H9 (cell line): ENCODE data around the gene SUSD2. TPM values are rescaled to one million over a fixed set of nuclear protein-coding genes. Genes with fewer than 3 reads are reported as not detected.

Experiments
- DNase-seq: peaks from one replicate; pipeline ENCODE4 v3.0.0-alpha.2; 2017
- H2AFZ ChIP-seq: one replicate; pipeline ENCODE4 v1.6.1; 2013; ENCODE audit warnings: mild to moderate bottlenecking, low read length, control low read depth, moderate library complexity
- H2AK5ac ChIP-seq: 2 replicates; pipeline ENCODE4 v1.6.1; 2013; ENCODE audit warnings: low read length, control low read depth, mixed read lengths; ENCODE audit not compliant: insufficient read length
- H2BK120ac ChIP-seq: one replicate; pipeline ENCODE4 v1.6.1; 2013; ENCODE audit warnings: low read depth, mild to moderate bottlenecking, low read length, control low read depth, inconsistent platforms; ENCODE audit not compliant: poor library complexity, severe bottlenecking
- H2BK12ac ChIP-seq: 2 replicates; pipeline ENCODE4 v1.6.1; 2013; ENCODE audit warnings: low read length, control low read depth, mixed read lengths, low read depth; ENCODE audit not compliant: insufficient read length
- H2BK15ac ChIP-seq: 2 replicates; pipeline ENCODE4 v1.6.1; 2013; ENCODE audit warnings: low read depth, low read length, control low read depth
- H2BK20ac ChIP-seq: one replicate; pipeline ENCODE4 v1.6.1; 2013; ENCODE audit warnings: low read depth, mild to moderate bottlenecking, low read length, control low read depth, inconsistent platforms; ENCODE audit not compliant: poor library complexity, severe bottlenecking
- H2BK5ac ChIP-seq: 2 replicates; pipeline ENCODE4 v1.6.1; 2013; ENCODE audit warnings: low read length, control low read depth, mixed read lengths; ENCODE audit not compliant: insufficient read length
- H3K14ac ChIP-seq: 2 replicates; pipeline ENCODE4 v1.6.1; 2013; ENCODE audit warnings: low read length, control low read depth; ENCODE audit not compliant: insufficient read depth
- H3K18ac ChIP-seq: 2 replicates; pipeline ENCODE4 v1.6.1; 2013; ENCODE audit warnings: low read depth, mild to moderate bottlenecking, mixed read lengths, low read length, control low read depth; ENCODE audit not compliant: insufficient read length
- H3K23ac ChIP-seq: 2 replicates; pipeline ENCODE4 v1.6.1; 2013; ENCODE audit warnings: low read length, control low read depth, mixed read lengths, low read depth; ENCODE audit not compliant: insufficient read length
- H3K23me2 ChIP-seq: 2 replicates; pipeline ENCODE4 v1.6.1; 2013; ENCODE audit warnings: low read depth, mild to moderate bottlenecking, mixed read lengths, low read length, control low read depth; ENCODE audit not compliant: insufficient read length, poor library complexity, severe bottlenecking
- H3K27ac ChIP-seq: 2 replicates; pipeline ENCODE4 v1.5.1; 2013; ENCODE audit warnings: low read length, control low read depth, mixed read lengths, low read depth; ENCODE audit not compliant: insufficient read length
- H3K27me3 ChIP-seq: 2 replicates; pipeline ENCODE4 v1.6.1; 2013; ENCODE audit warnings: low read length, control low read depth, inconsistent platforms; ENCODE audit not compliant: insufficient read depth
- H3K4ac ChIP-seq: 2 replicates; pipeline ENCODE4 v1.6.1; 2013; ENCODE audit warnings: low read depth, mild to moderate bottlenecking, control low read depth, inconsistent platforms, low read length, moderate library complexity
- H3K4me1 ChIP-seq: 2 replicates; pipeline ENCODE4 v1.6.1; 2013; ENCODE audit warnings: low read length, control low read depth, inconsistent platforms; ENCODE audit not compliant: insufficient read depth
- H3K4me2 ChIP-seq: 2 replicates; pipeline ENCODE4 v1.6.1; 2013; ENCODE audit warnings: low read length, control low read depth, mixed read lengths; ENCODE audit not compliant: insufficient read length, insufficient read depth
- H3K56ac ChIP-seq: 2 replicates; pipeline ENCODE4 v1.6.1; 2013; ENCODE audit warnings: low read depth, mild to moderate bottlenecking, mixed read lengths, low read length, control low read depth; ENCODE audit not compliant: insufficient read length
- H3K79me1 ChIP-seq: 2 replicates; pipeline ENCODE4 v1.6.1; 2013; ENCODE audit warnings: low read depth, mild to moderate bottlenecking, moderate library complexity, low read length, control low read depth, inconsistent platforms; ENCODE audit not compliant: insufficient read depth, poor library complexity, severe bottlenecking
- H3K79me2 ChIP-seq: 2 replicates; pipeline ENCODE4 v1.6.1; 2013; ENCODE audit warnings: low read length, control low read depth, inconsistent platforms; ENCODE audit not compliant: insufficient read depth
- H3K9ac ChIP-seq: 2 replicates; pipeline ENCODE4 v1.6.1; 2013; ENCODE audit warnings: low read length, control low read depth, mixed read lengths; ENCODE audit not compliant: insufficient read length; ENCODE audit errors: extremely low read depth
- H3K9me3 ChIP-seq: one replicate; pipeline ENCODE4 v1.6.1; 2013; ENCODE audit warnings: low read depth, low read length, inconsistent platforms; ENCODE audit not compliant: control insufficient read depth
- H3T11ph ChIP-seq: one replicate; pipeline ENCODE4 v1.6.1; 2013; ENCODE audit warnings: mild to moderate bottlenecking, low read length, control low read depth, inconsistent platforms
- H4K20me1 ChIP-seq: one replicate; pipeline ENCODE4 v1.6.1; 2013; ENCODE audit not compliant: control insufficient read depth, insufficient read length, insufficient read depth
- H4K5ac ChIP-seq: 2 replicates; pipeline ENCODE4 v1.6.1; 2013; ENCODE audit warnings: low read depth, mild to moderate bottlenecking, mixed read lengths, low read length, control low read depth; ENCODE audit not compliant: insufficient read length
- H4K8ac ChIP-seq: replicated peaks from 2 replicates; pipeline ENCODE4 v1.6.1; 2013; ENCODE audit warnings: low read length, control low read depth, mixed read lengths, low read depth; ENCODE audit not compliant: insufficient read length
- H4K91ac ChIP-seq: 2 replicates; pipeline ENCODE4 v1.6.1; 2013; ENCODE audit warnings: low read depth, mild to moderate bottlenecking, moderate library complexity, mixed read lengths, low read length, control low read depth; ENCODE audit not compliant: insufficient read length
- H3K27ac Mint-ChIP-seq, 3 experiments: 2 replicates in 2 of 3; 3 replicates in 1 of 3; pipeline ENCODE4 v1.8.0; 2020 to 2021; ENCODE audit warnings: mixed read lengths in 3 of 3, mild to moderate bottlenecking in 1 of 3, moderate library complexity in 1 of 3
- H3K27me3 Mint-ChIP-seq: 2 replicates; pipeline ENCODE4 v1.8.0; 2021; ENCODE audit warnings: low read depth, mild to moderate bottlenecking, moderate library complexity, mixed read lengths
- H3K36me3 Mint-ChIP-seq, 3 experiments: 2 replicates in 2 of 3; 3 replicates in 1 of 3; pipeline ENCODE4 v1.8.0; 2020 to 2021; ENCODE audit warnings: low read depth in 3 of 3, mixed read lengths in 3 of 3; ENCODE audit not compliant: insufficient read depth in 1 of 3
- H3K4me1 Mint-ChIP-seq, 2 experiments: 2 replicates each; pipeline ENCODE4 v1.8.0; 2020; ENCODE audit warnings: mixed read lengths in 2 of 2
- H3K4me3 Mint-ChIP-seq, 2 experiments: 2 replicates in 1 of 2; 3 replicates in 1 of 2; pipeline ENCODE4 v1.8.0; 2020 to 2021; ENCODE audit warnings: mild to moderate bottlenecking in 2 of 2, mixed read lengths in 2 of 2, moderate library complexity in 1 of 2
- H3K9me3 Mint-ChIP-seq, 2 experiments: 2 replicates in 1 of 2; 3 replicates in 1 of 2; pipeline ENCODE4 v1.8.0; 2020; ENCODE audit warnings: mild to moderate bottlenecking in 2 of 2, mixed read lengths in 2 of 2, moderate library complexity in 1 of 2
- WGBS: extraction: QIAGEN DNeasy Blood & Tissue Kit; methylation state at CpG from one replicate; pipeline ENCODE4 v1.1.7; 2013; ENCODE audit warnings: missing lambda C conversion rate, low lambda C conversion rate, mixed read lengths; ENCODE audit not compliant: insufficient read length; ENCODE audit errors: extremely low coverage; 5-methylcytosine and 5-hydroxymethylcytosine counted together
- total RNA-seq: library from RNA; stranded (reverse); gene quantifications from 2 replicates; pipeline ENCODE4 v1.2.1, GENCODE V29; 2021
- TF ChIP-seq, protein P1 (sequence below): fragments of 200-600 bp; sonication (generic); conservative IDR thresholded peaks from 3 replicates; pipeline ENCODE4 v1.8.0; 2021; ENCODE audit warnings: antibody characterized with exemption, mild to moderate bottlenecking

The SUSD2 gene
- total RNA-seq, 1 experiment from 2014 or later: 4.2 TPM

DNA sequence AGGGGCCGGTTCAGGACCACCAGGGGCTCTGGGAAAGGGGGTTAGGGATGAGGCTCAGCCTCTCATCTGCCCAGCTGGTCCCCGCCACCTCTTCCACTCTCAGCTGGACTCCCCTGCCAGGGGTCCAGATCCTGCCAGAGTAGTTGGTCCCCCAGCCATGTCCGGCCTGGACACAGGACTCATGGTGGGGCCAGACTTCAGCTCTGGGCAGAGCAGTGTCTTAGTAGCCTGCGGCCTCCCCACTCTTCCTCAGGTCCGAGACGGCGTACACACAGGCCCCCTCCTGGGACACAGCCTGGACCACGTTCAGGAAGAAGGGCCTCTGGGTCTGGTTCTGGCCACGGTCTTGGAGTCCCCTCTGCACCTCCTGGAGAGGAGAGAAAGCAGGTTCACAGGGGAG lies 38.5 kb downstream of the SUSD2 start:
- Histone ChIP-seq H2BK12ac (no peak overlapping the region), H4K8ac (no peak overlapping the region), H2BK15ac (no peak overlapping the region), H3K56ac (no peak overlapping the region), H3K79me2 (no peaks in the 10 kb centered on the region), H4K91ac (no peak overlapping the region), H3K23ac (no peak overlapping the region), H2AK5ac (no peak overlapping the region), H3K79me1 (no peaks in the 10 kb centered on the region), H3K9ac (no peak overlapping the region), H3K27ac (no peak overlapping the region), H2BK20ac (no peak overlapping the region), H2BK5ac (no peak overlapping the region), H2BK120ac (no peak overlapping the region), H2AFZ (no peak overlapping the region), H3K27me3 (no peaks in the 10 kb centered on the region), H3K14ac (no peak overlapping the region), H4K20me1 (no peaks in the 10 kb centered on the region), H3K9me3 (no peaks in the 10 kb centered on the region), H3K23me2 (no peaks in the 10 kb centered on the region), H4K5ac (no peak overlapping the region), H3K4me1 (no peaks in the 10 kb centered on the region), H3K4ac (no peak overlapping the region), H3T11ph (no peak overlapping the region), H3K4me2 (no peak overlapping the region), H3K18ac (no peak overlapping the region)
- no CpG with 5 or more reads among the region's 9 CpGs for WGBS
- Mint-ChIP-seq H3K27me3 (peaks cover 8% of the 10 kb centered on the region), H3K36me3 (no peaks in the 10 kb centered on the region), H3K9me3 (peaks cover 3 to 5% of the 10 kb centered on the region in 2 experiments; a peak in 4 of 5 replicates), H3K4me3 (no peak overlapping the region), H3K4me1 (no peaks in the 10 kb centered on the region), H3K27ac (peak overlapping the region in 1 of 3 experiments; percentile 62; a peak in 1 of 7 replicates)
- no peak for DNase-seq
- TF ChIP-seq, protein P1, sequence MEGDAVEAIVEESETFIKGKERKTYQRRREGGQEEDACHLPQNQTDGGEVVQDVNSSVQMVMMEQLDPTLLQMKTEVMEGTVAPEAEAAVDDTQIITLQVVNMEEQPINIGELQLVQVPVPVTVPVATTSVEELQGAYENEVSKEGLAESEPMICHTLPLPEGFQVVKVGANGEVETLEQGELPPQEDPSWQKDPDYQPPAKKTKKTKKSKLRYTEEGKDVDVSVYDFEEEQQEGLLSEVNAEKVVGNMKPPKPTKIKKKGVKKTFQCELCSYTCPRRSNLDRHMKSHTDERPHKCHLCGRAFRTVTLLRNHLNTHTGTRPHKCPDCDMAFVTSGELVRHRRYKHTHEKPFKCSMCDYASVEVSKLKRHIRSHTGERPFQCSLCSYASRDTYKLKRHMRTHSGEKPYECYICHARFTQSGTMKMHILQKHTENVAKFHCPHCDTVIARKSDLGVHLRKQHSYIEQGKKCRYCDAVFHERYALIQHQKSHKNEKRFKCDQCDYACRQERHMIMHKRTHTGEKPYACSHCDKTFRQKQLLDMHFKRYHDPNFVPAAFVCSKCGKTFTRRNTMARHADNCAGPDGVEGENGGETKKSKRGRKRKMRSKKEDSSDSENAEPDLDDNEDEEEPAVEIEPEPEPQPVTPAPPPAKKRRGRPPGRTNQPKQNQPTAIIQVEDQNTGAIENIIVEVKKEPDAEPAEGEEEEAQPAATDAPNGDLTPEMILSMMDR: no peak
